COR-L47 (cell line): ENCODE data around the gene CHIT1.

Source experiments
- DNase-seq: peaks from one replicate; lab custom pipeline; 2025; lab: John Stamatoyannopoulos, UW

The CHIT1 gene

GRCh38 chr1:203187689-203188264 lies 41.7 kb downstream of the CHIT1 start:
- DNase-seq: no peak

GRCh38 chr1:203187304-203187685 lies 42.2 kb downstream of the CHIT1 start:
- DNase-seq: no peak

GRCh38 chr1:203186446-203187303 lies 42.8 kb downstream of the CHIT1 start, which contains the start of gene CHI3L1:
Gene CHI3L1 (minus strand): TSS chr1:203186704. CDS start chr1:203186623, 81 bp downstream.
- no peak for DNase-seq

- no peak for DNase-seq
These were observed 43.4 kb downstream of the CHIT1 start for GRCh38 chr1:203186091-203186445.

GRCh38 chr1:203185585-203185984 lies 43.9 kb downstream of the CHIT1 start:
- DNase-seq: no peak

- DNase-seq: no peak
These were observed 44.4 kb downstream of the CHIT1 start for GRCh38 chr1:203185061-203185461.

GRCh38 chr1:203184467-203184866 lies 45.0 kb downstream of the CHIT1 start:
- no peak for DNase-seq

- DNase-seq: no peak
These were observed 45.6 kb downstream of the CHIT1 start for GRCh38 chr1:203183828-203184227.

- DNase-seq: no peak
These were observed 47.0 kb downstream of the CHIT1 start for GRCh38 chr1:203182387-203182953.

- no peak for DNase-seq
These were observed 47.7 kb downstream of the CHIT1 start for GRCh38 chr1:203181586-203182386.

- no peak for DNase-seq
These were observed 48.7 kb downstream of the CHIT1 start for GRCh38 chr1:203180611-203181330.

- no peak for DNase-seq
These were observed 49.8 kb downstream of the CHIT1 start for GRCh38 chr1:203179667-203180005.

- no peak for DNase-seq
These were observed 50.4 kb downstream of the CHIT1 start for GRCh38 chr1:203178821-203179666.

- no peak for DNase-seq
These were observed 51.4 kb downstream of the CHIT1 start for GRCh38 chr1:203178083-203178482.

- DNase-seq: no peak
These were observed 51.9 kb downstream of the CHIT1 start for GRCh38 chr1:203177470-203178039.

GRCh38 chr1:203177036-203177405 lies 52.5 kb downstream of the CHIT1 start:
- DNase-seq: no peak

- no peak for DNase-seq
These were observed 53.0 kb downstream of the CHIT1 start for GRCh38 chr1:203176273-203177035.

GRCh38 chr1:203175827-203176241 lies 53.6 kb downstream of the CHIT1 start:
- no peak for DNase-seq

- DNase-seq: no peak
These were observed 54.1 kb downstream of the CHIT1 start, which contains the start of gene MYBPH for GRCh38 chr1:203175237-203175826. Gene MYBPH (minus strand): TSS chr1:203175826. CDS start chr1:203175755, 71 bp downstream.
